Mucosa of gallbladder (tissue), 1 donor: ENCODE results near the gene NPAS2. TPM values are rescaled to one million over a fixed set of nuclear protein-coding genes. Genes with fewer than 3 reads are reported as not detected.

ENCODE experiments used
- total RNA-seq: library from RNA; stranded (reverse); gene quantifications from one replicate; pipeline ENCODE4 v1.2.1, GENCODE V29; 2021
- donor health status: DM: no; HTN: no; CAD: no.

NPAS2 gene
- total RNA-seq, 1 donor from 2014 or later = 47.4 TPM

Other genes starting within 250 kb of the NPAS2 start
- gene RPL31, start 182.2 kb downstream of the NPAS2 start, total RNA-seq = 966 TPM